OCI-LY7 (cell line): ENCODE data around the gene NYNRIN. TPM values are rescaled to one million over a fixed set of nuclear protein-coding genes. Genes with fewer than 3 reads are reported as not detected.
A peak's percentile ranks its signal among the peaks of the same experiment; 100 is the strongest.

Experiments
- BruUV-seq: library from RNA; stranded (reverse); fragments of 400-500 nt; replicated peaks from 2 replicates; lab custom pipeline; 2021; lab: Mats Ljungman, UMichigan
- CTCF ChIA-PET: fragments of 300-600 bp; sonication (Branson Sonifier 250); formaldehyde crosslinking; loops from one replicate; lab custom pipeline; 2022; ENCODE audit warnings: antibody characterized with exemption; ENCODE audit not compliant: unreplicated experiment; lab: Charles Lee
- POLR2A ChIA-PET: fragments of 300-600 bp; sonication (Branson Sonifier 250); formaldehyde crosslinking; loops from one replicate; lab custom pipeline; 2022; ENCODE audit warnings: antibody characterized with exemption; lab: Charles Lee
- DNase-seq: peaks from one replicate; pipeline ENCODE4 v3.0.0-alpha.2; 2015; ENCODE audit warnings: low spot score
- H2AFZ ChIP-seq: fragments of 200-600 bp; sonication (generic), shearing (Covaris generic); 2 replicates; pipeline ENCODE4 v1.6.1; 2014; ENCODE audit warnings: mild to moderate bottlenecking, antibody characterized with exemption, low read length, moderate library complexity
- H3K27ac ChIP-seq: fragments of 200-600 bp; sonication (generic); 2 replicates; pipeline ENCODE4 v1.5.1; 2014; ENCODE audit warnings: mixed run types, low read depth, mild to moderate bottlenecking, moderate library complexity, low read length, inconsistent platforms; ENCODE audit not compliant: poor library complexity, severe bottlenecking
- H3K36me3 ChIP-seq: fragments of 200-600 bp; sonication (generic); 2 replicates; pipeline ENCODE4 v1.6.1; 2014; ENCODE audit warnings: mild to moderate bottlenecking, antibody characterized with exemption, low read length, moderate library complexity, mixed read lengths; ENCODE audit not compliant: insufficient read depth
- H3K4me1 ChIP-seq: fragments of 200-600 bp; sonication (generic); 2 replicates; pipeline ENCODE4 v1.5.1; 2014; ENCODE audit warnings: mild to moderate bottlenecking, low read length; ENCODE audit not compliant: insufficient read depth, poor library complexity, severe bottlenecking
- H3K4me2 ChIP-seq: fragments of 200-600 bp; sonication (generic); 2 replicates; pipeline ENCODE4 v1.6.1; 2014; ENCODE audit warnings: mild to moderate bottlenecking, low read length
- H3K4me3 ChIP-seq: fragments of 200-600 bp; sonication (generic); 2 replicates; pipeline ENCODE4 v1.5.1; 2014; ENCODE audit warnings: mild to moderate bottlenecking, low read depth, low read length; ENCODE audit not compliant: poor library complexity, severe bottlenecking
- H3K79me2 ChIP-seq: fragments of 200-600 bp; sonication (generic); 2 replicates; pipeline ENCODE4 v1.6.1; 2016; ENCODE audit warnings: low read depth, mild to moderate bottlenecking, low read length, moderate library complexity, mixed read lengths; ENCODE audit not compliant: insufficient read depth
- H3K9me2 ChIP-seq: fragments of 200-600 bp; sonication (generic); 2 replicates; pipeline ENCODE4 v1.6.1; 2016; ENCODE audit warnings: mild to moderate bottlenecking, low read length, mixed read lengths; ENCODE audit not compliant: insufficient read depth
- H3K9me3 ChIP-seq: fragments of 200-600 bp; sonication (generic); 2 replicates; pipeline ENCODE4 v1.6.1; 2014; ENCODE audit warnings: mild to moderate bottlenecking, mixed run types, low read length, mixed read lengths
- H4K20me1 ChIP-seq: fragments of 200-600 bp; sonication (generic); 2 replicates; pipeline ENCODE4 v1.6.1; 2014; ENCODE audit warnings: mild to moderate bottlenecking, antibody characterized with exemption, low read length, moderate library complexity, mixed read lengths; ENCODE audit not compliant: insufficient read depth
- EZH2phosphoT487 ChIP-seq: fragments of 200-600 bp; sonication (generic); IDR thresholded peaks from 2 replicates; pipeline ENCODE4 v1.6.1; 2018; ENCODE audit warnings: low read depth, borderline replicate concordance, mild to moderate bottlenecking, mixed run types, antibody characterized with exemption, low read length, moderate library complexity, mixed read lengths
- intact Hi-C: fragments of 100-400 bp; cut with micrococcal nuclease; formaldehyde crosslinking; loops from one replicate; pipeline ENCODE4 v1.10.0; 2022; ENCODE audit not compliant: unreplicated experiment
- total RNA-seq, 2 experiments: library from RNA; depleted of rRNA in 1 of 2; stranded (reverse); fragments of >200 nt in 1 of 2; shearing (Covaris generic) in 1 of 2; gene quantifications; 2 replicates each; pipeline ENCODE4 v1.2.3, GENCODE V29; 2014 to 2022
- TF ChIP-seq, protein P1 (sequence below): fragments of 200-600 bp; sonication (generic); conservative IDR thresholded peaks from 2 replicates; pipeline ENCODE4 v1.5.1; 2014; ENCODE audit warnings: mild to moderate bottlenecking, antibody characterized with exemption, low read length, moderate library complexity, mixed read lengths

NYNRIN gene
- total RNA-seq, 2 experiments from 2014 or later = 0.13 TPM; not detected in 1

DNA sequence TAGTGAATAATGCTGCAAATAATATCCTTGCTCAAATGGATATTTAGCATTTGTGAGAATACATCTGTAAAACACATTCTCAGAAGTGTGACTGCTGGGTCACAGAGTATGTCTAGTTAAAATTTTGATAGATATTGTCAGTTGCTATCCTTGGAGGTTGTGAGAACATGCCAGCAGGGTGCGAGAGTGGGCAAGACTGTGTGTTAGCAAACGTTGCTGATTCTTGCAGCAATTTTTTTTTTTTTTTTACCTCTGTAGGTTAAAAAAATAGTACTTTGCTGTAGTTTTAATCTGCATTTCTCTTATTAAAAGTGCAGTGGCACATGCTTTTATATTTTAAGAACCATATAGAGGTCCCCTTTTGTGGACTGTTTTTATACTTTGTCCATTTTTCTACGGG, 4.5 kb upstream of the NYNRIN start:
- Histone ChIP-seq H3K36me3 (no peaks in the 10 kb centered on the region), H2AFZ (no peak overlapping the region), H3K79me2 (no peaks in the 10 kb centered on the region), H3K9me3 (no peaks in the 10 kb centered on the region), H3K4me1 (peaks cover 12% of the 10 kb centered on the region), H3K27ac (no peak overlapping the region), H3K9me2 (no peaks in the 10 kb centered on the region), H3K4me3 (no peak overlapping the region), H4K20me1 (no peaks in the 10 kb centered on the region), H3K4me2 (no peak overlapping the region)
- CTCF ChIA-PET = no interaction called here
- BruUV-seq = no TSS peak
- POLR2A ChIA-PET = no interaction called here
- DNase-seq = peak; percentile 14
- TF ChIP-seq, protein P1, sequence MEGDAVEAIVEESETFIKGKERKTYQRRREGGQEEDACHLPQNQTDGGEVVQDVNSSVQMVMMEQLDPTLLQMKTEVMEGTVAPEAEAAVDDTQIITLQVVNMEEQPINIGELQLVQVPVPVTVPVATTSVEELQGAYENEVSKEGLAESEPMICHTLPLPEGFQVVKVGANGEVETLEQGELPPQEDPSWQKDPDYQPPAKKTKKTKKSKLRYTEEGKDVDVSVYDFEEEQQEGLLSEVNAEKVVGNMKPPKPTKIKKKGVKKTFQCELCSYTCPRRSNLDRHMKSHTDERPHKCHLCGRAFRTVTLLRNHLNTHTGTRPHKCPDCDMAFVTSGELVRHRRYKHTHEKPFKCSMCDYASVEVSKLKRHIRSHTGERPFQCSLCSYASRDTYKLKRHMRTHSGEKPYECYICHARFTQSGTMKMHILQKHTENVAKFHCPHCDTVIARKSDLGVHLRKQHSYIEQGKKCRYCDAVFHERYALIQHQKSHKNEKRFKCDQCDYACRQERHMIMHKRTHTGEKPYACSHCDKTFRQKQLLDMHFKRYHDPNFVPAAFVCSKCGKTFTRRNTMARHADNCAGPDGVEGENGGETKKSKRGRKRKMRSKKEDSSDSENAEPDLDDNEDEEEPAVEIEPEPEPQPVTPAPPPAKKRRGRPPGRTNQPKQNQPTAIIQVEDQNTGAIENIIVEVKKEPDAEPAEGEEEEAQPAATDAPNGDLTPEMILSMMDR = peak; percentile 30; the same call in 1 of the 2 replicates
- no peak for TF ChIP-seq EZH2phosphoT487
- intact Hi-C loops = no loop called here

DNA sequence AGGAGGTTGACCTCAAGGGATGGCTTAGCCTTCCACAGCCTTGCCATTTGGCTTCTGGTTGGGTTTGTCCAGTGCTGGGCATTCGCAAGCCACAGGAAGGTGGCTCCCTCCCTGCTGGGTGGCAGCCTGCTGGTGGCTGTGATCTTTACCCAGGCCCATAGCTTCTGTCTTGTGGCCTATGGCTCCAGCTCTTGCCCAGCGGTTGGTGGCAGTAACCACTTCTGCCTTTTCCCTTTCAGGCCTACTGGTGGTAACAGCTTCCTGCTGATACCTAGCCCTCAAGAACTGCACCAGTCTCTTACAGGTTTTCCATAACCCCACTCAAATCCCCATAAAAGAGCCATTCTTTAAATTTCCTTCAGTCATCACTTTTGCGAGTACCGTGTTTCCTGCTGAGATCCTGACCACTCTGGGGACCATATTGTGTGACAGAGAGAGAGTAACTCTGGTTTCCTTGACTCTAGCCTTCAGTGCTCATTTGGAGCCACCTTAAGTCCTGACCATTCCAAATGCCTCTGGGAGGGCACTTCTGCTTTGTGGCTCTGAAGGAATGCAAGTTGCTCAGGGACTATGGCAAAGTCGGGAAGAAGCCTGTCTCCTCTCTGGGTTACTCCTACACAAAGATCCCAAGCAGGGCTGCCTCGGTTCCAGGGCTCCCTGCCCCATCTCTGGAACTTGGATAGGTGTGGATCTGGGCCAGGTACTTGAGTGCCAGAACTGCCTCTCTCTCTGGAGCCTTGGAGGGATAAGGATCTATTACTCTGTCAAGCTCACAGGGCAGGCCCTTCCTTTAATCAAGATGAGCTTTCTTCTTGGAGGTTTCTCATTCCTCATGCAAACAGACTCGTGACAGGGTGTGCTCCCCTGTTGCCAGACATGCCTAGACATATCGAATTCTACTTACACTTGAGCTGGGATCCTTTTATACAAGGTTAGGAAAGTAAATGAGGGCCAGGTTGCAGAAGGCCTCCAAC, 2.9 kb upstream of the NYNRIN start:
- Histone ChIP-seq H2AFZ (no peak overlapping the region), H3K9me3 (no peaks in the 10 kb centered on the region), H3K27ac (no peak overlapping the region), H3K4me1 (peaks cover 6% of the 10 kb centered on the region), H4K20me1 (no peaks in the 10 kb centered on the region), H3K4me2 (no peak overlapping the region), H3K4me3 (no peak overlapping the region), H3K9me2 (no peaks in the 10 kb centered on the region), H3K79me2 (no peaks in the 10 kb centered on the region), H3K36me3 (no peaks in the 10 kb centered on the region)
- CTCF ChIA-PET = interaction anchor here (1.2 kb wide), 1 partner anchor 11 kb away, joined by 3 read pairs; no protein-coding TSS in a partner anchor
- TF ChIP-seq EZH2phosphoT487 = no peak
- TF ChIP-seq, protein P1 = no peak
- POLR2A ChIA-PET = interaction anchor here (1.3 kb wide), 1 partner anchor 25 kb away, joined by 5 read pairs; no protein-coding TSS in a partner anchor
- DNase-seq = peak; percentile 13
- BruUV-seq = no TSS peak
- intact Hi-C loops = no loop called here
